NCI-H187 (cell line): ENCODE data around the gene PRXL2C.
A peak's percentile ranks its signal among the peaks of the same experiment; 100 is the strongest.

Source experiments
- DNase-seq, 2 experiments: peaks; one replicate each; lab custom pipeline; 2025; lab: John Stamatoyannopoulos, UW

Gene PRXL2C

DNA sequence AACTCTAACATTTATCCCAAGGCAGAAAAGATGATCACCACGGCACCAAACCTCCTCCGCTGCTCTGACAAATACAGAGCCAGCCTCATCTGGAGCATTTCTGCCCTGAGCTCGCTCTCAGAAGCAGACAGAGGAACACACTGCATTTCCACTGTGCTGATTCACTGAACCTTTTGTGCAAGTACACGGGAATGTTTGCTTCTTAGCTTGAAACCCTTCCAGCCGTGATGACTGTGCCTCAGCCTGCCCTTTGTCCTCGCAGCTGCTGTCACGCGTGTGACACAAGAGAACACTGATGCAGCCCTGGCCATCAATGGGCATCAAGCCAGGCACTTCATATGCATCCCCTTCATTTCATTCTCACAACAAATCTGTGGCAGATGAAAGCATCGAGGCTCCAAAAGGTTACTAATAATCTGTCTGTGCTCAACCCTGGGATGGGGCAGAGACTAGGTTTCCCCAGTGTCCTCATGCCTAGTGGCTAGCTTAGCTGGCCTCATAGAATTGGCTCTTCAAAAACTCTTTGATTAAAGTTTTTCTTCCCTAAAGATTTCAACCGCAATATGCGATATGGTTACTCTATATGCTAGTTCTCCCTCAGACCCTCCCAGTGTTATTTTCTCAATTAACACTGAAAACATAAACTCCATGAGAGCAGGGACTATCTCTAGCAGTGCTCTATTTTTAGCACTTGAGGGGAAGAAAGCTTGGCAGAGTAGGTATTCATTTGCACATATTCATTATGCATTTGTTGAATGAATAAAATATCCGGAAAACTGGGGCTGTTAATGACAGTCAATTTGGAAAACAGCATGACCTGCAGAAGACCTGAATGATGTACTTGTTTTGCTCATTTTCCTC is 42.8 kb downstream of the PRXL2C start:
- peak in 1 of 2 experiments; percentile 3 for DNase-seq

DNA sequence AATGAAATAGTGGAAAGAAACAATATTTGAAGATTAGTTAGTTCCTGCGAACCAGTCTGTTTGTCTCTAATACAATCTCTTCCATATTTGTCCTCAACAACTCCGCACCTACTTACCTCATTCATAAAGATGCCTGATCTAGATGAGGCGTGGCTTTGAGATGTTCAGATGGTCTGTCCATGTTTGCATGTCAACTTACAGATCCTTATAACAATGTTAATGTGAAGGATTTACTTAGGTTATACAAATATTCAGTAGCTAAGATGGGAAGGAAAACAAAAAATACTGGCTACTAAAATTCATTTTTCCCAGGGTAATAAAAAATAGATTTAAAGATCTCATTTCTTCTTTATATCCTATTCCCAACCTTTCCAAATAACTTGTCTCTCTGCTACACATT is 43.8 kb downstream of the PRXL2C start:
- no peak for DNase-seq

DNA sequence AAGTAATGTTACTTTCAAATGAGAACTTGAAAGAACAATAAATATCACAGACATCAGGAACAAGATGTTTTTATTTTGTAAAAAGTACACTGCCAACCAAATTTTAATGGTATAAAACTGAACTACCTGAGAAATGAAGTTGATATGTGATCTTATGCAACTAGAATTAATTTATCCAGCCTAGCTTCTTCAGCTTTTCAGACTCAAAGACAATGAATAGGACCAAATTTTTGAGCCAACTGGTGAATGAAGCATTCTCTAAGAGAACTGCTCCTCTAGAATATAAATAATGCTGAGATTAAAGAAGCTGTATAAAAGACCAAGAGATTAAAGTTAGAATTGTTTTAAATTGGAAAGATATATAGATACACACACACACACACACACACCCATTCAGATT is 45.4 kb downstream of the PRXL2C start:
- no peak for DNase-seq

DNA sequence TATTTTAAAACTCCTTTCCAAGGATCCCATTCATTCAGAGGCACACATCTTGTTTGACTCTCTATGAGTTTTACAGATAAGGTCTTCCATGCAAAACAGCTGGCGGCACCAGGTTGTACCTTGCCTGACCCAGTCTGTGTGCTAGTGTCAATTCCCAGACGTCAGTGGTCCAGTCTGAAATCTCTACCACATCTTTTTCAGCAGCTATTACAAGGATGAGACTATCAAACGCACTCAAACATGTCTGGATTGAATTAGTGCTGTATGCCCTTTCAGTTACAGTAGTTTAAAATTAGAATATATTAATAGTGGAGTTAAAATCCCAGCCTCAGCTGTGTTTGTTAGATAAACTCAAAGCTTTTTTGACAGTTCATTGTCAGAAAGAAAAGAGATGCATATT is 47.1 kb downstream of the PRXL2C start:
- no peak for DNase-seq

DNA sequence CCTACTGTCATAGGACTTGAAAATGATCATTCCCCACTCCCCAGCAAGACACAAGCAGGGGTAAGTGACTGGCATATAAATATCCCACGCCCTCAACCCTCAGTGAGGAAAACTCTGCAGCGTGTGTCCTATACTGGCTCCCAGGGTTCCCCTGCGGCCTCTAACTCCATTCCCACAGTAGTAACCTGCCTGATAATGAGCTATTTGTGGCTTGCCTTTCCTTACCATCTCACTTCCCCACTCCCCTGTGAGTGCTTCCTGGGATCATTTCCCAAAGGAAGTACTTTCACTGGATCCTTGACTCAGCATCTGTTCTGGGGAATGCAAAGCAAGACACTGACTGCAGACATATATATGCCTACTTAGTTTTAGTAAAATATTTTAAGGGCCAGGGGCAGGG is 49.8 kb downstream of the PRXL2C start:
- DNase-seq: no peak

DNA sequence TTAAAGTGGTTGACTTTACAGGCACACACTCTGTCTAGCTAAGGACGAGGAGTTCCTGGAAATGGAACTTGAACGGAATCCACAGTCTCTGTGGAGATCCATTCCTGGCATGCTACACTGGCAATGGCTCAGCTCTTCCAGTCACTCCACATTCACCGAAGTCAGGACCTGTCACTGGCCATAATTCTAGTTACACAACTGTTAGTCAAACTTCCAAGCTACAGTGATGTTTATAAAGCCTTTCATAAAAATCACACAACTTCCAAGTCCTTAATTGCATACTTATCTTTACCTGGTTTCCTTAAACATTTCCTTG is 51.2 kb downstream of the PRXL2C start:
- no peak for DNase-seq

DNA sequence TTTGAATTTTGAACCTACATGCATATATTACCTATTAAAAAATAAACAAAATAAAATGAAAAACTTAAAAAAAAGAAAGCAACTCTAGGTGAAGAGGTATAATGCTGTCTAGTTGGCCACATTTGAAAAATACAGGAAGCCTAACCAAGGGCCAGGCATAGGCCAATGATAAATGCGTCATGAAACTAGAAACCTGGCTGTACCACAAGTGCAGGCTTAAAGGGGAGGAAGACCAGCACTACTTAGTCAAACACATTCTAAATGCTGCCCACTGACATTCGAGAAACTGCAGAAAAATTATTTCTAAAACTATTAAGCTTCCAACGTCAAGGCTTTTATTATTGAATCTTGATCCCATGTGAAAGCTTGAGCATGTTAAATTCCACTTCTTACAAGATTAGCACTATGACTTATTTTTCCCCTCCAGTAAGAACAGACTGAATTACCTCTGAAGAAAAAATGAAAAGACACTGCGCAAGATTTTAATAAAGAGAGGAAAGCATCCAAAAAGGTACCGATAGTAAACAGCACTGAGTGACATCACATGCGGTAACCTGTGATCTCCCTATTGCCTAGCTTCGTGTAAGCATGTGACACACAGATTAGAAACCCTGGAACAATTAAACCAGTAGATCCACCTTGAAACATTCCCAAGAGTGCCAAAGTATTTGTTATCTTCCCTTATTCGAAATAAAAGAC is 51.7 kb downstream of the PRXL2C start:
- no peak for DNase-seq

DNA sequence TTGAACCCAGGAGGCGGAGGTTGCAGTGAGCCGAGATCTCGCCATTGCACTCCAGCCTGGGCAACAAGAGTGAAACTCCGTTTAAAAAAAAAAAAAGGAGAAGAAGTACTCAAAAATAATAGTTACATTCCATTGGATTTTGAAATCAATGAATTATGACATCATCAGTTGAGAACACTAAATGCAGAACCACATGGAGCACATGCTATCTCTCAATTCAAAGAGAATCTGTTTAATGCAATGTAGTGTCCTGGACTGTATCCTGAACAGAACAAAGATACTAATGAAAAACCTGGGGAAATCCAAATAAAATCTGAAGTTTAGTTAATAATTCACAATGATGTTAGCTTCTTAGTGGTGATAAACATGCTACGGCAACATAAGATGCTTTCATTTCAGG is 55.8 kb downstream of the PRXL2C start:
- DNase-seq: no peak

DNA sequence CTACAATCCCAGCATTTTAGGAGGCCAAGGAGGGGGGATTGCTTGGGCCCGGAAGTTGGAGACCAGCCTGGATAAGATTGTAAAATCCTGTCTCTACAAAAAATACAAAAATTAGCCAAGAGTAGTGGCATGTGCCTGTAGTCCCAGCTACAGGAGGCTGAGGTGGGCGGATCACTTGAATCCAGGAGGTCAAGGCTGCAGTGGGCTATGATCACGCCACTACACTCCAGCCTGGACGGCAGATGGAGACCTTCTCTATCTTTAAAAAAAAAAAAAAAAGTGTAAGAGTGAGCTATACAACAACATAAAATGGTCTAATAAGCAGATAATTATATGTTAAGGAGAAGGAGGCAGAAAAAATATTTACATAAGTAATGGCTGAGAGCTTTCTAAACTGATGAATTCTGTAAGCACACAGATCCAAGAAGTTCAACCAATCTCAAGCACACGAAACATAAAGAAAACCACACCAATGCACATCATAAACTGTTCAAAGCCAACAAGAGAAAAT is 58.5 kb downstream of the PRXL2C start:
- no peak for DNase-seq
